ENCODE data around the gene NRTN. TPM values are rescaled to one million over a fixed set of nuclear protein-coding genes. Genes with fewer than 3 reads are reported as not detected.

The NRTN gene
- total and polyA plus RNA-seq, 2 of the 13 experiments (the other 11 are each of a cell fraction or from before 2014, with no cell fraction given), result 4.1 to 5.3 TPM

DNA sequence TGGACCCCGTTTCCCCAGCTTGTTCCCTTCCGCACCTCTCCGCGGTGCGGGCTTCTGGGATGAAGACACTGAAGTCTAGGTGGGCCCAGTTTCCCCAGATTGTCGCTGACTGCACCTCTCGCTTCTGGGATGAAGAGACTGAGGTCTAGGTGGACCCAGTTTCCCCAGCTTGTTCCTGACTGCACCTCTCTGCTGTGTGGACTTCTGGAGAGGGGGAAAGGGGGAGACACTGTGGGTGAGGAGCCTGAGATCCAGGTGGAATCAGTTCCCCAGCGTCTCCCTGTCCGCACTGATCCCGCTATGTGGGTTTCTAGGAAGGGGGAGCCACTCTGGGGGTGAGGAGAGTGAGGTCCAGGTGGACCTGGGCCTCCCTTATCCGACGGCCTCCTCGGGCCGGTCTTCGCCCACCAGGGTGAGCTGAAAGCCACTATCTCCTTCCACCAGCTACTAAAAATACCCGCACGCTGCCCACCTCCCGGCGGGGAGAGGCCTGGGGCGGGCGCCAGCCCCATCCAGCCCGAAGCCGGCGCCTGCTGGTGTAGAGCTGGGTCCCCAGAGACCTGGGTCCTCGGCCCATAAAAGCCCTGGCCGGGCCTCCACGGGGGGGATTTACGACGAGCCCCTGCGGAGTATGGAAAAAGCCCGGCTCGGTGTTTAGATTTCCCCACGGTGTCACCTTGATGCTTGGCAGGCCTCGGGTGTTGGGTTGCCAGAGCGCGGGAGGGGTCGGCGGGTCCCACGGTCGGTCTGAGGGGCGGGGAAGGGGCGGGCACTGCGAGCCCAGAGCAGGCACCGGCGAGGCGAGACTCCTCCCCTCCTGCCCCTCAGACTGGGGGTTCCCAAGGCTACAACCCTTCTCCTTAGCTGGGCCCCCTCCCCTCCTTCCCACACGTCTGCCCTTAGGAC lies 24.0 kb downstream of the NRTN start (continued):
- TF ChIP-seq, protein P1, sequence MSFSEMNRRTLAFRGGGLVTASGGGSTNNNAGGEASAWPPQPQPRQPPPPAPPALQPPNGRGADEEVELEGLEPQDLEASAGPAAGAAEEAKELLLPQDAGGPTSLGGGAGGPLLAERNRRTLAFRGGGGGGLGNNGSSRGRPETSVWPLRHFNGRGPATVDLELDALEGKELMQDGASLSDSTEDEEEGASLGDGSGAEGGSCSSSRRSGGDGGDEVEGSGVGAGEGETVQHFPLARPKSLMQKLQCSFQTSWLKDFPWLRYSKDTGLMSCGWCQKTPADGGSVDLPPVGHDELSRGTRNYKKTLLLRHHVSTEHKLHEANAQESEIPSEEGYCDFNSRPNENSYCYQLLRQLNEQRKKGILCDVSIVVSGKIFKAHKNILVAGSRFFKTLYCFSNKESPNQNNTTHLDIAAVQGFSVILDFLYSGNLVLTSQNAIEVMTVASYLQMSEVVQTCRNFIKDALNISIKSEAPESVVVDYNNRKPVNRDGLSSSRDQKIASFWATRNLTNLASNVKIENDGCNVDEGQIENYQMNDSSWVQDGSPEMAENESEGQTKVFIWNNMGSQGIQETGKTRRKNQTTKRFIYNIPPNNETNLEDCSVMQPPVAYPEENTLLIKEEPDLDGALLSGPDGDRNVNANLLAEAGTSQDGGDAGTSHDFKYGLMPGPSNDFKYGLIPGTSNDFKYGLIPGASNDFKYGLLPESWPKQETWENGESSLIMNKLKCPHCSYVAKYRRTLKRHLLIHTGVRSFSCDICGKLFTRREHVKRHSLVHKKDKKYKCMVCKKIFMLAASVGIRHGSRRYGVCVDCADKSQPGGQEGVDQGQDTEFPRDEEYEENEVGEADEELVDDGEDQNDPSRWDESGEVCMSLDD (CRISPR knock-in tag; IDR thresholded peaks at IDR 0.05; ENCODE audit: borderline replicate concordance), result no peak
- TF ChIP-seq ZNF543 (CRISPR knock-in tag; IDR thresholded peaks at IDR 0.05), result peak; percentile 3; the same call in 1 of the 2 replicates
- TF ChIP-seq, protein P2, sequence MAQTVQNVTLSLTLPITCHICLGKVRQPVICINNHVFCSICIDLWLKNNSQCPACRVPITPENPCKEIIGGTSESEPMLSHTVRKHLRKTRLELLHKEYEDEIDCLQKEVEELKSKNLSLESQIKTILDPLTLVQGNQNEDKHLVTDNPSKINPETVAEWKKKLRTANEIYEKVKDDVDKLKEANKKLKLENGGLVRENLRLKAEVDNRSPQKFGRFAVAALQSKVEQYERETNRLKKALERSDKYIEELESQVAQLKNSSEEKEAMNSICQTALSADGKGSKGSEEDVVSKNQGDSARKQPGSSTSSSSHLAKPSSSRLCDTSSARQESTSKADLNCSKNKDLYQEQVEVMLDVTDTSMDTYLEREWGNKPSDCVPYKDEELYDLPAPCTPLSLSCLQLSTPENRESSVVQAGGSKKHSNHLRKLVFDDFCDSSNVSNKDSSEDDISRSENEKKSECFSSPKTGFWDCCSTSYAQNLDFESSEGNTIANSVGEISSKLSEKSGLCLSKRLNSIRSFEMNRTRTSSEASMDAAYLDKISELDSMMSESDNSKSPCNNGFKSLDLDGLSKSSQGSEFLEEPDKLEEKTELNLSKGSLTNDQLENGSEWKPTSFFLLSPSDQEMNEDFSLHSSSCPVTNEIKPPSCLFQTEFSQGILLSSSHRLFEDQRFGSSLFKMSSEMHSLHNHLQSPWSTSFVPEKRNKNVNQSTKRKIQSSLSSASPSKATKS (CRISPR knock-in tag; IDR thresholded peaks at IDR 0.05), result 0 out of 2 replicates have a peak, but pooled peaks have one; percentile 58
- peak; percentile 29; the same call in 1 of the 2 replicates for TF ChIP-seq SSRP1 (CRISPR knock-in tag; IDR thresholded peaks at IDR 0.05)
- TF ChIP-seq, protein P3, sequence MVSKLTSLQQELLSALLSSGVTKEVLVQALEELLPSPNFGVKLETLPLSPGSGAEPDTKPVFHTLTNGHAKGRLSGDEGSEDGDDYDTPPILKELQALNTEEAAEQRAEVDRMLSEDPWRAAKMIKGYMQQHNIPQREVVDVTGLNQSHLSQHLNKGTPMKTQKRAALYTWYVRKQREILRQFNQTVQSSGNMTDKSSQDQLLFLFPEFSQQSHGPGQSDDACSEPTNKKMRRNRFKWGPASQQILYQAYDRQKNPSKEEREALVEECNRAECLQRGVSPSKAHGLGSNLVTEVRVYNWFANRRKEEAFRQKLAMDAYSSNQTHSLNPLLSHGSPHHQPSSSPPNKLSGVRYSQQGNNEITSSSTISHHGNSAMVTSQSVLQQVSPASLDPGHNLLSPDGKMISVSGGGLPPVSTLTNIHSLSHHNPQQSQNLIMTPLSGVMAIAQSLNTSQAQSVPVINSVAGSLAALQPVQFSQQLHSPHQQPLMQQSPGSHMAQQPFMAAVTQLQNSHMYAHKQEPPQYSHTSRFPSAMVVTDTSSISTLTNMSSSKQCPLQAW (CRISPR knock-in tag; IDR thresholded peaks at IDR 0.05), result no peak
- 0 out of 2 replicates have a peak, but pooled peaks have one; percentile 25 for TF ChIP-seq HOXA5 (CRISPR knock-in tag; IDR thresholded peaks at IDR 0.05)
- TF ChIP-seq ZNF326 (CRISPR knock-in tag; IDR thresholded peaks at IDR 0.05; ENCODE audit: borderline replicate concordance), result peak; percentile 77; the same call in 1 of the 2 replicates
- no peak for TF ChIP-seq RARA (CRISPR knock-in tag; IDR thresholded peaks at IDR 0.05)
- no peak for TF ChIP-seq HNF4G (IDR thresholded peaks at IDR 0.05; ENCODE audit: borderline replicate concordance, low read depth, low read length)
- no peak for TF ChIP-seq HNF4G (CRISPR knock-in tag; IDR thresholded peaks at IDR 0.05; ENCODE audit: borderline replicate concordance, low read depth)
- TF ChIP-seq, protein P4, sequence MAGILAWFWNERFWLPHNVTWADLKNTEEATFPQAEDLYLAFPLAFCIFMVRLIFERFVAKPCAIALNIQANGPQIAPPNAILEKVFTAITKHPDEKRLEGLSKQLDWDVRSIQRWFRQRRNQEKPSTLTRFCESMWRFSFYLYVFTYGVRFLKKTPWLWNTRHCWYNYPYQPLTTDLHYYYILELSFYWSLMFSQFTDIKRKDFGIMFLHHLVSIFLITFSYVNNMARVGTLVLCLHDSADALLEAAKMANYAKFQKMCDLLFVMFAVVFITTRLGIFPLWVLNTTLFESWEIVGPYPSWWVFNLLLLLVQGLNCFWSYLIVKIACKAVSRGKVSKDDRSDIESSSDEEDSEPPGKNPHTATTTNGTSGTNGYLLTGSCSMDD (CRISPR knock-in tag; IDR thresholded peaks at IDR 0.05), result no peak
- TF ChIP-seq ZBTB38 (CRISPR knock-in tag; IDR thresholded peaks at IDR 0.05), result peak; percentile 86; the same call in 1 of the 2 replicates
- TF ChIP-seq CREB1 (IDR thresholded peaks at IDR 0.05), result no peak
- TF ChIP-seq CREB1 (CRISPR knock-in tag; IDR thresholded peaks at IDR 0.05), result no peak
- no peak for TF ChIP-seq ZNF335 (CRISPR knock-in tag; IDR thresholded peaks at IDR 0.05)
- no peak for TF ChIP-seq ZNF883 (CRISPR knock-in tag; IDR thresholded peaks at IDR 0.05; ENCODE audit: not compliant biosample characterization)
- TF ChIP-seq ZSCAN30 (CRISPR knock-in tag; IDR thresholded peaks at IDR 0.05), result 0 out of 2 replicates have a peak, but pooled peaks have one; percentile 52
- TF ChIP-seq NAIF1 (CRISPR knock-in tag; IDR thresholded peaks at IDR 0.05; ENCODE audit: borderline replicate concordance), result 0 out of 2 replicates have a peak, but pooled peaks have one; percentile 34
- no peak for TF ChIP-seq TRIM24 (CRISPR knock-in tag; IDR thresholded peaks at IDR 0.05)
- no peak for TF ChIP-seq JDP2 (CRISPR knock-in tag; IDR thresholded peaks at IDR 0.05; ENCODE audit: borderline replicate concordance)
- TF ChIP-seq FOXJ3 (CRISPR knock-in tag; IDR thresholded peaks at IDR 0.05; ENCODE audit: borderline replicate concordance), result no peak
